IPS-20b (cell line): ENCODE data around the gene PAPLN.

Source experiments
- H3K27ac ChIP-seq: one replicate; pipeline ENCODE4 v1.5.1; 2013; ENCODE audit warnings: low read length
- H3K27me3 ChIP-seq: 2 replicates; pipeline ENCODE4 v1.6.1; 2013; ENCODE audit warnings: mild to moderate bottlenecking, low read length, inconsistent platforms; ENCODE audit not compliant: insufficient read depth
- H3K36me3 ChIP-seq: 2 replicates; pipeline ENCODE4 v1.6.1; 2013; ENCODE audit warnings: low read depth, mild to moderate bottlenecking, inconsistent platforms, low read length, moderate library complexity; ENCODE audit not compliant: insufficient read depth
- H3K4me1 ChIP-seq: 2 replicates; pipeline ENCODE4 v1.6.1; 2013; ENCODE audit warnings: mild to moderate bottlenecking, control low read depth, inconsistent platforms, low read length, moderate library complexity; ENCODE audit not compliant: insufficient read depth
- H3K4me3 ChIP-seq: 2 replicates; pipeline ENCODE4 v1.5.1; 2013; ENCODE audit warnings: mild to moderate bottlenecking, low read length, inconsistent platforms
- H3K9ac ChIP-seq: 2 replicates; pipeline ENCODE4 v1.6.1; 2013; ENCODE audit warnings: low read depth, mild to moderate bottlenecking, inconsistent platforms, low read length, moderate library complexity
- H3K9me3 ChIP-seq: 2 replicates; pipeline ENCODE4 v1.6.1; 2013; ENCODE audit warnings: mild to moderate bottlenecking, low read depth, low read length, inconsistent platforms; ENCODE audit not compliant: insufficient read depth

Gene PAPLN

GRCh38 chr14:73233564-73233963 lies 3.7 kb upstream of the PAPLN start:
- Histone ChIP-seq H3K27me3 (peaks cover 33% of the 10 kb centered on the region), H3K27ac (no peak overlapping the region), H3K4me1 (peaks cover 41% of the 10 kb centered on the region)

GRCh38 chr14:73234029-73234428 lies 3.3 kb upstream of the PAPLN start:
- no peak overlapping the region for H3K27ac ChIP-seq
- H3K9ac ChIP-seq = no peak overlapping the region
- peaks cover 45% of the 10 kb centered on the region for H3K4me1 ChIP-seq
- H3K36me3 ChIP-seq = no peaks in the 10 kb centered on the region
- H3K9me3 ChIP-seq = no peaks in the 10 kb centered on the region
- peaks cover 38% of the 10 kb centered on the region for H3K27me3 ChIP-seq
- no peak overlapping the region for H3K4me3 ChIP-seq

More at GRCh38 chr14:73233564-73233963, 3.7 kb upstream of the PAPLN start:
- H3K9ac ChIP-seq = no peak overlapping the region
- 0 out of 2 replicates have a peak, but pooled peaks cover 3% of the 10 kb centered on the region for H3K36me3 ChIP-seq
- H3K9me3 ChIP-seq = no peaks in the 10 kb centered on the region
- no peak overlapping the region for H3K4me3 ChIP-seq

- Histone ChIP-seq H3K27ac (peak overlapping the region; percentile 72), H3K36me3 (no peaks in the 10 kb centered on the region), H3K4me1 (peaks cover 49% of the 10 kb centered on the region), H3K27me3 (peaks cover 46% of the 10 kb centered on the region), H3K9me3 (no peaks in the 10 kb centered on the region), H3K4me3 (peak overlapping the region; percentile 68), H3K9ac (peak overlapping the region; percentile 67; the same call in 1 of the 2 replicates)
Measured at GRCh38 chr14:73234586-73235394, 2.5 kb upstream of the PAPLN start.

- Histone ChIP-seq H3K9me3 (no peaks in the 10 kb centered on the region), H3K4me1 (peaks cover 49% of the 10 kb centered on the region), H3K9ac (peak overlapping the region; percentile 67; the same call in 1 of the 2 replicates), H3K27me3 (peaks cover 54% of the 10 kb centered on the region), H3K36me3 (no peaks in the 10 kb centered on the region), H3K4me3 (peak overlapping the region; percentile 68), H3K27ac (peak overlapping the region; percentile 72)
Measured at GRCh38 chr14:73235531-73236155, 1.7 kb upstream of the PAPLN start.

- peaks cover 49% of the 10 kb centered on the region for H3K4me1 ChIP-seq
- peaks cover 59% of the 10 kb centered on the region for H3K27me3 ChIP-seq
- no peak overlapping the region for H3K27ac ChIP-seq
- H3K9me3 ChIP-seq = no peaks in the 10 kb centered on the region
- peak overlapping the region; percentile 68; the same call in 1 of the 2 replicates for H3K4me3 ChIP-seq
- peak overlapping the region; percentile 67; the same call in 1 of the 2 replicates for H3K9ac ChIP-seq
- H3K36me3 ChIP-seq = no peaks in the 10 kb centered on the region
Measured at GRCh38 chr14:73236157-73236556, 1.1 kb upstream of the PAPLN start.

GRCh38 chr14:73236752-73237218 lies 521 bp upstream of the PAPLN start:
- peak overlapping the region; percentile 68 for H3K4me3 ChIP-seq
- H3K36me3 ChIP-seq = no peaks in the 10 kb centered on the region
- H3K27me3 ChIP-seq = peaks cover 59% of the 10 kb centered on the region
- peaks cover 49% of the 10 kb centered on the region for H3K4me1 ChIP-seq
- H3K9me3 ChIP-seq = no peaks in the 10 kb centered on the region
- peak overlapping the region; percentile 56; the same call in 1 of the 2 replicates for H3K9ac ChIP-seq
- H3K27ac ChIP-seq = no peak overlapping the region

GRCh38 chr14:73237786-73238423 lies 599 bp downstream of the PAPLN start:
- Histone ChIP-seq H3K27me3 (peaks cover 59% of the 10 kb centered on the region), H3K9ac (peak overlapping the region; percentile 53; the same call in 1 of the 2 replicates), H3K27ac (no peak overlapping the region), H3K9me3 (no peaks in the 10 kb centered on the region), H3K36me3 (no peaks in the 10 kb centered on the region), H3K4me1 (peaks cover 45% of the 10 kb centered on the region), H3K4me3 (peak overlapping the region; percentile 68)

GRCh38 chr14:73238424-73238852 lies 1.1 kb downstream of the PAPLN start:
- H3K9ac ChIP-seq = peak overlapping the region; percentile 53; the same call in 1 of the 2 replicates
- H3K36me3 ChIP-seq = no peaks in the 10 kb centered on the region
- H3K27ac ChIP-seq = no peak overlapping the region
- peaks cover 55% of the 10 kb centered on the region for H3K27me3 ChIP-seq
- peaks cover 41% of the 10 kb centered on the region for H3K4me1 ChIP-seq
- peak overlapping the region; percentile 68 for H3K4me3 ChIP-seq
- no peaks in the 10 kb centered on the region for H3K9me3 ChIP-seq

GRCh38 chr14:73238941-73239340 lies 1.6 kb downstream of the PAPLN start:
- peak overlapping the region; percentile 68 for H3K4me3 ChIP-seq
- peaks cover 36% of the 10 kb centered on the region for H3K4me1 ChIP-seq
- peak overlapping the region; percentile 53; the same call in 1 of the 2 replicates for H3K9ac ChIP-seq
- peaks cover 51% of the 10 kb centered on the region for H3K27me3 ChIP-seq
- no peaks in the 10 kb centered on the region for H3K9me3 ChIP-seq
- 0 out of 2 replicates have a peak, but pooled peaks cover 3% of the 10 kb centered on the region for H3K36me3 ChIP-seq
- H3K27ac ChIP-seq = no peak overlapping the region

- no peak overlapping the region for H3K27ac ChIP-seq
- peaks cover 31% of the 10 kb centered on the region for H3K4me1 ChIP-seq
- H3K4me3 ChIP-seq = peak overlapping the region; percentile 68; the same call in 1 of the 2 replicates
- H3K27me3 ChIP-seq = peaks cover 51% of the 10 kb centered on the region
- H3K9me3 ChIP-seq = no peaks in the 10 kb centered on the region
- 0 out of 2 replicates have a peak, but pooled peaks cover 3% of the 10 kb centered on the region for H3K36me3 ChIP-seq
- H3K9ac ChIP-seq = no peak overlapping the region
Measured at GRCh38 chr14:73239393-73240241, 2.3 kb downstream of the PAPLN start.
